Raji (cell line): ENCODE results near the gene EDEM2.

ENCODE experiments used
- POLR2A ChIP-seq: IDR thresholded peaks from 2 replicates; pipeline ENCODE4 v1.6.1; 2011; ENCODE audit warnings: low read depth, low read length, control low read depth; ENCODE audit not compliant: insufficient read depth

EDEM2 gene

DNA sequence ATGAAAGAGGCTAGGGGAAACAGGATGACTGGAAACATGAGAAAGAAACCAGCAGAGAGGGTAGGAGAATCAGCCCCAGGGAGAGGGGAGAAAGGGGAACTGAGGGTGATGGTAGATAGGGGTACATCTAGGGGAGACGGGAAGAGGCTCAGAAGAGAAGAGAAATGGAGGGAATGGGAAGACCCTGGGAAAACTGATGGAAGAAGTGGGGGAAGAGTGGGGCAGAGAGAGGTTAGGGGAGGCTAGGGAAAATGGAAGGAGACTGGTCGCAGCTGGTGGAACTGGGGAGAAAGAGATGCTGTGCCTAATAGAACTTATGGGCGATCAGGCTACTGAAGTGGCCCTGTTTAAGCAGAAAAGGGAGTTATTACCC is 25.3 kb upstream of the EDEM2 start:
- TF ChIP-seq POLR2A = no peak

DNA sequence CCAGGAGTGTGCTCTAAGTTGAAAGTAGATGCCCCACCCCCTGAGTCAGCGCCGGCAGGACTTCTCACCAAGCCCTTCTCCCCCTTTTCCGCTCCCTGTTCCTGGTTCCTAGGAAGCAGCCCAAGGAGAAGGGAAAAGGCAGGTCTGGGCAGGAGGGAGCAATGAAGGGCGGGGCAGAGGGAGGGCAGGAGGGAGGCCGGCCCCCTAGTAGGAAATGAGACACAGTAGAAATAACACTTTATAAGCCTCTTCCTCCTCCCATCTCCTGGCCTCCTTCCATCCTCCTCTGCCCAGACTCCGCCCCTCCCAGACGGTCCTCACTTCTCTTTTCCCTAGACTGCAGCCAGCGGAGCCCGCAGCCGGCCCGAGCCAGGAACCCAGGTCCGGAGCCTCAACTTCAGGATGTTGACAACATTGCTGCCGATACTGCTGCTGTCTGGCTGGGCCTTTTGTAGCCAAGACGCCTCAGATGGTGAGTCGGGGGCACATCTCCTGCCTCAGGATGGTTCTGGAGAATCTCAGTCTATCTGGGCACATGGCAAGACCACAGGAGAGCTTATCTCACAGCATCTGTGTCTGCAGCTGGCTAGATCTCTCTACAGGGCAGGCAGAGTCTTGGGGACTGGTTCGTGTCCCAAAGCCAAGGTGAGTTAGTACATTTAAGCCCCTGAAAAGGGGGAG is 24.8 kb upstream of the EDEM2 start, which contains the start of gene PROCR:
Gene PROCR, plus strand, starts transcription at position 320 of the 681 bp plus-strand sequence. Its CDS starts 83 bp downstream, at position 403.
- TF ChIP-seq POLR2A = no peak

DNA sequence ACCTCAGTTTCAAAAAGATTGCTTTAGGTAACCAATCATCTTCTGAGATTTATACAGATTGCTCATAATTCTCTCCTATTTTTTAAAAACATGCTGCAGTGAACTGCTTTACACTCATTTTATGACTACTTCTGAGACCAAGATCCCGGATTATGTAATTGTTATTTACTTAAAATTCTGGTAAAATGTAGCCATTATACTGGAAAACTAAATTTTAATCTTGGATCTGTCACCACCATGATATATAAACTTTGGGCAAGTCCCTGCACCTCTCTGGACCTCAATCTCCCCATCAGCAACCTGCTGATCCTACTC is 24.3 kb upstream of the EDEM2 start:
- TF ChIP-seq POLR2A = no peak

DNA sequence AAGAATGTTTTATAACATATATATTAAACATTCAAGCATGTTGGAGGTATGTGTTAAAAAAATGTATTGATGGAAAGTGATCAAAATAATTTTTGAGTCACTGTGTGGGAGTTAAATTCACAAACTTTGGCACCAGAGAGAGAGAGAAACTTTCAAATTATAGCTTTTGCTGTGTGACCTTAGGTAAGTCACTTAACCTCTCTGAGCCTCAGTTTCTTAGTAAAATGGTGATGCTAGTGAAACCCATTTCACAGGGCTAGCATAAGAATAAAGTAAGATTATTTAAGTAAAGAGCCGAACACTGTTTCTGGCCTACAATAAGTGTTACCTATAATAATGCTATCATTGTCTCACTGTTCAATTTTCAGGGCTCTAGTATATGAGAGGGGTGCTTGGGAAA is 20.7 kb upstream of the EDEM2 start:
- no peak for TF ChIP-seq POLR2A

DNA sequence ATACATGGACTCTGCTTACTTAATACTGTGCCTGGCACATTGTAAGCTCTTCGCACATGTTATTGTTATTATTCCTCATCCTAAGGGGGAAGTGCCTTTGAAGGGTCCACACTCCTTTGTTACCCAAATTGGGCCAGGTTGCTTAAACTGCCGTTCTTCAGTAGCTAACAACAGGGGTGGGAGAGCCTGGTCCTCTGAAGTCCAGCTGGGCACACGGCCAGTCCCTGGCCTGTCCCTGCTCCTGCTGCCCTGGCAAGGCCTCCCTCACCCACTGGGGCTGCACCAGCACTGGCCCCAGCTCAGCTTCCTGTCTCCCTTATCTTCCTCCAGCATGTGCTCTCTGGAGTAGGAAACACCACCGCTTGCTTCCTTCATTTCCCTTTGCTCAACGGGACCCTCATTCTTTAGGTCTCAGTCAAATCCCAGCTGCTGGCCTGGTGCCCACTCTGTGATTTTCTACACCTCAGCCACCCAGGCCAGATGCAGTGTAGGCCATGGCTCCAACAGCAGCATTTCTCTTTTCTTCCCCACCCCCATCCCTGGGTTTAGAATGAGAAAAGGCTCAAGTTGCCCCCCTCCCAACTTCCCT is 19.2 kb upstream of the EDEM2 start:
- no peak for TF ChIP-seq POLR2A

DNA sequence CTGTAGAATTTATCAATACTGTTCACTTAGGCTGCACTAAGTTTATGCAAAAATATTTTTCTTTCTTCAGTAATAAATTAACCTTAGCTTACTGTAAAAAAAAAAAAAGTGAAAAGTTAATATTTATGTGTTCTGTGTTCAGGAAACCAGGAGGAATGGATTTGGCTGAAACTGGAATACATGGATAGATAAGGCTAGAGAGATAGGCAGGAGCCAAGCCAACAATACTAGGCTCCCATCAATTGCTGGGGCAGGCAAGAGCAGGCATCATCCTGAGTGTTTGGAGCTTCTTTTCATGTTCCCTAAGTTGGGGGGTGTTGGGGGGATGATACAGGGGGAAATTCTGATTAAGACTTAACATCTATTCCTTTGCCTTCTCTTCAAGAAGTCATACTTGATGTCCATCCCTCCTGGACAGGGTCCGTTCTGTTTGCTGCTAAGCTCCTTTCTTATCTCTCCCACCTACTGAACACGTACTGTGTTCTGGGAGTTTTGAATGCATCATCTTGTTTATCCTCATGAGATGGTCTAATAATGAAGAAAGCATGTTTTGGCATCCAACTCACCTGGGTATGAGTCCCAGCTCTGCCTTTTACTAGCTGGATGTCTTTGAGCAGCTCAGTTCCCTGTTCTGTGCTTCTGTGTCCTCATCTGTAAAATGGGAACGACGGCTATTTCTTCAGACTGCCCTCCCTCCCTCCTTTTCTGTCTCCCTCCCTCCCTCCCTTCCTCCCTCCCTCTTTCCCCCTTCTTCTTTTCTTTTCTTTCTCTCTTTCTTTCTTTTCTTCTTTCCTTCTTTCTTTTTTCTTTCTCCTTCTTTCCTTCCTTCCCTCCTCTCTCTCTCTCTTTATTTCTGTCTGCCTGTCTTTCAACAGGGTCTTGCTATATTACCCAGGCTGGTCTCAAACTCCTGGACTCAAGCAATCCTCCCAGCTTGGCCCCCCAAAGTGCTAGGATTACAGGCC is 18.4 kb upstream of the EDEM2 start:
- no peak for TF ChIP-seq POLR2A

DNA sequence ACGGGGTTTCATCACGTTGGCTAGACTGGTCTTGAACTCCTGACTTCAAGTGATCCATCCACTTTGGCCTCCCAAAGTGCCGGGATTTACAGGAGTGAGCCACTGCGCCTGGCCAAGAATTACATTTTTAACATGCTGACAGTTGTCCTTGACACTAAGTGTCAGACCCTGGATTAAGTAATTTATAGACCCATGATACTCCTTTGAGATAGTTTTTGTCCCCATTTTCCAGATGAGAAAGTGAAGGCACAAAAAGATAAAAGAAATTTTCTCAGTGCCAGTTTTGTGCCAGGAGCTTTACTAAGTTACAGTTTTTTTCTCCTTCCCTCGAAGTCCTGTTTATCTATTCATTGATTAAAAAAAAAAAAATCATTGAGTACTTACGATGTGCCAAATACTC is 9.8 kb upstream of the EDEM2 start:
- TF ChIP-seq POLR2A = no peak

DNA sequence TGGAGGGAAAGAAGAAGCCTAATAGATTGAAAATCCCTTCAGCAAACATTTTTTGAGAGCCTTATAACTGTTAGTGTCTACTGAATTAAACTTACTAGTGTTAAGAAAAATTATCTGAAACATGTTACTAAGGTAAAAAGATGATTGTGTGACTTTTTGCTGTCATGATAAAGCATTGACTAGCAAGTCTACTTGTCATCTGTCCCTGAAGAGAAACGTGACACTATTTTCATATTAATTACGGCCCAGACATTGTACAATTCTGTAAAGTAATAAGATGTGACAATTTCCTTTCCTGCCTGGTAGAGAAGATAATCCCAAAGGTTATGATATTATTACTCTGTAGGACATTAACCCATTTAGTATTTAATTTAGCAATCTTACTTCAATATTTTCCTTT is 8.8 kb upstream of the EDEM2 start:
- no peak for TF ChIP-seq POLR2A

DNA sequence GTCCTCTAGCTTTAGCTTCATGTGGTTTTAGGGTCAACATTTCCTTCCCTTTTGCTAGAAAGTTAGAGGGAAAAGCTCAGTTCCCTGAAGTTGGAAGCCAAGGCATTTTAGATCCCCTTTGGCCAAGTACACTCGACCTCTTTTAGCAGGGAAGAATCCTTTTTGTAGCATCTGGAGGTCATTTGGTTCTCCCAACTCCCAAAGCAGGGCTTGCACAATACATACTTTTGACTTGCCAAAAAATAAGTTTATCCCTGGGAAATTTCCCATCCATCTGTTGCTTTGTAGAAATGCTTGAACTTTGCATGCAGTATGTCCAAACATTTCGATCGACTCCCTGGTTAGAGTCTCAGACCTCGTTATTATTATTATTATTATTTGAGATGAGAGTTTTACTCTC is 4.6 kb upstream of the EDEM2 start:
- TF ChIP-seq POLR2A = no peak

DNA sequence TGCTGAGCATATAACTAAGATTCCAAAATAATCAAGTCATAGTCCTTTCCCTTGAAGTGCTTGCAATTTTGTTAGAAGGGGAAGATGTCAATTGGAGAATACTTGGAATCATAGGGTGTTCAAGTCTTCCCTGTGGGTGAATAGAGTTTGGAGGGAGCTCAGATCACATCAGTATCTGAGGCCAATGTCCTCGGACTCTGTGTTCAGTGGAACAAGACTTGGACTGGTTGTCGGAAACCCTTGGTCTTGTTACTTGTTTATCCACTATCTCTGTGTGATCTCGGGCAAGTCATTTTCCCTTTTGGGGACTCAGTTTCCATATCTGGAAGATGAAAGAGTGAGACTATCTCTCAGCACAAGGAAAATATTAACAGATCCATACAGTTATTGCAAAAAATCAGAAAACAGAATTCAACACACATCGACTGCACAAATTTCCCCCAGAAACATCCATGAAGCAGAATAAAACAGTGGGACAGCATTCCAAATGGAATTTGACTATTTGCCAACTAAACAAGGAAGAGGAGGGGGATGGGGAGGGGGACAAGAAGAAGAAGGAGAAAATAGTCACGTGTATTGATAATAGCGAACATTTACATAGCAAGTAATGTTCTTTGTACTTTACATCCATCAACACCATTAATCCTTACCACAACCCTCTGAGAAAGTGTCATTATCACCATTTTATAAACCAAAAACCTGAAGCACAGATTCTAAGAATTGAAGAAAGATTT is 3.9 kb upstream of the EDEM2 start:
- no peak for TF ChIP-seq POLR2A

DNA sequence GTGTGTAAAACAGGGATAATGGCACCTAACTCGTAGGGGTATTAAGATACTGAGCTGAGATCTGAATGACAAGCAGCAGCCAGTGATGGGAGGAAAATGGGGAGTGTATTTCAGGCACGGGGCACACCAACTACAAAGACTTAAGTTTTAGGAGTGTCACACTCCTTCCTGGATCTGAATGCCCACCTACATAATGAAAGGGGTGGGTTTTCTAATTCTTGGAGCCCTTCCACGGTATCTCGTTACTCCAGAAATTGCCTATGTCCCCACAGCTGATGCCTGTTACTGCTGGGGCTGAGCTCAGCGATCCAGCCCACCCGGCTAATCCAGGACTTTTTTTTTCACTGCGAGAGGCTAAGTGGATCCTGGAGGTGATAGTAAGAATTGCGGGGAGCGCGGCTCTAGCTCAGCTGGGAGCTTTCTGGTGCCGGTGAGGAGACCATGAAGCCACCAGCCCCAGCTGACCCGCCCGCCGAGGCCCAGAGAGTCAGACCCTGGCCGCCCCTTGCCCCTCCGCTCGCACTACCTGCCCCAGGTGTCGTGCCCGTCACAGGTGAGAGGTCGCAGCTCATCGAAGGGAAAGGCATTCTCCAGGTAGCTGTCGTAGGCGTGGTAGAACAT is 727 bp downstream of the EDEM2 start:
- no peak for TF ChIP-seq POLR2A

DNA sequence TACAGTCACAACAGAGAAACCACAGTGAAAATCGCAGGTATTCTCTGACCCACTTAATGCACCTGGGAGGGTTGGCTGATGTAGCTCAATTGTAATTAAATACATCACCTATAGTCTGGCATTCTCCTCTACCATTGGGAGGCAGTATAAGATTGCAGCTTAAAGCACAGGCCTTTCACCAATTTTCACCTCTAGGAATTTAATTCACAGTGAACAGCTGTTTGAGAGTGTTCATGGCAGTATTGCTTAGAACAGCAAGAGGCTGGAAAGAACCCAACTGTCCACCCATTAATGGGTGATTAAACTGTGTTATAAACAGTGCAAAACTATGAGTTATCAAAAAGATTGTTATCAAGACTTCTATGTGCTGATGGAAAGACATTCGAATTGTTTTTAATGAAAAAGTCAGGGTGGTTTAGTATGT is 2.0 kb downstream of the EDEM2 start:
- no peak for TF ChIP-seq POLR2A

DNA sequence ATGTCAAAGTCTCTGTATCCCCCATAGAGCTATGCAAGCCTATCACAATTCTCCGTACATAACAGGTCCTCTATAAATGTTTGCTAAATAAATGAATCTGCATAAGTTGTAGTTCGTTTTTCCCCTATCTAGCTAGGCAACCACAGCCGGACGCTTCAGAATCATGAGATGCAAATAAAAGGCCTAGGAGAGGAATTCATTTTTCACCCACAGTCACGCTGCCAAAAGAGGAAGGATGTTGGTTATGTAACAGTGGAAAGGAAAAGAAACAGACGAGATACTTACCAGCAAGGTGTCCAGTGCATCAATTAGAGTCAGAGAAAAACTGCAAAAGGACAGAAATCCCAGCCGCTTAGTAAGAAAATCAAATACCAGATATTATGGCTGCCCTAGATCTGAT is 2.4 kb downstream of the EDEM2 start:
- TF ChIP-seq POLR2A = no peak

DNA sequence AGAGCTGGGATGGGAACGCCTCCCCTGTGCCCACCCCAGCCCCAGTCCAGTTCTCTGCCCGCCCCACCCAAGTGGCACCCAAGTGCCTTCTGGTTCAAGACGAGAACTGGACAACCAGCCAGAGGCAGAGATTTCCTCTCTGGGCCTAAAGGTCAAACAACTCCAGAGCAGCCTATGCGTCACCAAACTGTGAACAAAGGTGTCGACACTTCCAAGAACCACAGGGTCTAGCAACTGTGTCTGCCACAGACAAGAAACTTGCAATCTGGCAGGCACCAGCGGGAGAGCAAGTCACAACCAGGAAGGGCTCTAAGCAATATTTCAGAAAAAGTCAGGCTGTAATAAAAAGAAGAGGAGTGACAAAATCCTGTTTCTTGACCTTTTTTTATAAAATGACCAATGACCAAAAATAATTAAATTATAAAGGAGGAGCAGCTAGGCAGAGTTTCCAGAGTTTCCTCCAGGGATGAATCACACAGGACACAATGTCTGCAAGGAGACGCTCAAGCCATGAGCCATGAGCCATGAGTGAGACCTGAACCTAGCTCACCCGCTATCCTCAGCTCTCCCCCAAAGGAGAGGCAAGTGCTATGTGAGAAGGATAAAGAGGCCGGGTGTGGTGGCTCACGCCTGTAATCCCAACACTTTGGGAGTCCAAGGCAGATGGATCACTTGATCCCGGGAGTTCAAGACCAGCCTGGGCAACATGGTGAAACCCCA is 11.1 kb downstream of the EDEM2 start:
- no peak for TF ChIP-seq POLR2A
